Fibroblast of pulmonary artery (primary cell): ENCODE measurements around the gene SMIM44.

Experiments used
- DNase-seq: peaks from one replicate; pipeline ENCODE4 v3.0.0-alpha.2; 2010; ENCODE audit warnings: low read depth
- H3K4me3 ChIP-seq: replicated peaks from 2 replicates; pipeline ENCODE4 v1.5.1; 2011; ENCODE audit warnings: low read depth, mild to moderate bottlenecking, control low read depth, low read length, moderate library complexity
- CTCF ChIP-seq: IDR thresholded peaks from 2 replicates; pipeline ENCODE4 v1.5.1; 2011; ENCODE audit warnings: mild to moderate bottlenecking, control low read depth, low read length, inconsistent platforms; ENCODE audit errors: missing control alignments

SMIM44 gene

GRCh38 chr19:3506384-3507340 lies 23.4 kb upstream of the SMIM44 start:
- no peak for DNase-seq
- TF ChIP-seq CTCF, result no peak
- peak overlapping the region; percentile 85 for H3K4me3 ChIP-seq

GRCh38 chr19:3505598-3506383 lies 22.6 kb upstream of the SMIM44 start, which contains the start of gene FZR1:
Gene FZR1, plus strand, starts transcription at chr19:3506311. Its CDS starts 16,679 bp downstream, at chr19:3522990.
- TF ChIP-seq CTCF, result peak; percentile 1
- peak; percentile 99 for DNase-seq
- peak within 1 kb of the TSS; percentile 85 for H3K4me3 ChIP-seq

- no peak for TF ChIP-seq CTCF
- DNase-seq, result peak; percentile 22
- H3K4me3 ChIP-seq, result no peak overlapping the region
Observed at GRCh38 chr19:3504735-3505134, 21.5 kb upstream of the SMIM44 start.

GRCh38 chr19:3503036-3503572 lies 19.9 kb upstream of the SMIM44 start:
- no peak overlapping the region for H3K4me3 ChIP-seq
- TF ChIP-seq CTCF, result no peak
- DNase-seq, result peak; percentile 33

GRCh38 chr19:3501780-3502179 lies 18.5 kb upstream of the SMIM44 start:
- H3K4me3 ChIP-seq, result no peak overlapping the region
- no peak for DNase-seq
- TF ChIP-seq CTCF, result no peak

GRCh38 chr19:3500429-3501101 lies 17.3 kb upstream of the SMIM44 start, which contains the start of gene DOHH:
Gene DOHH, minus strand, starts transcription at chr19:3500674. Its CDS starts 3,860 bp downstream, at chr19:3496814.
- DNase-seq, result peak; percentile 98
- peak within 1 kb of the TSS; percentile 80 for H3K4me3 ChIP-seq
- no peak for TF ChIP-seq CTCF
